AG09319 (cell line): ENCODE results near the gene KNL1.
A peak's percentile ranks its signal among the peaks of the same experiment; 100 is the strongest.
"Not testable (repeated sequence)": the region's sequence is repeated elsewhere in the genome, so short reads cannot be mapped to it uniquely, and the experiment has no call there.

Experiments
- DNase-seq: peaks from one replicate; pipeline ENCODE4 v3.0.0-alpha.2; 2010; ENCODE audit warnings: low read depth; ENCODE audit errors: extremely low read depth
- TF ChIP-seq, protein P1 (sequence below): IDR thresholded peaks from 2 replicates; pipeline ENCODE4 v1.5.1; 2011; ENCODE audit warnings: low read depth, mild to moderate bottlenecking, inconsistent platforms, low read length, moderate library complexity

The KNL1 gene

GRCh38 chr15:40569129-40569953, 24.7 kb upstream of the KNL1 start, which contains the start of gene RPUSD2:
RPUSD2 (plus strand) TSS chr15:40569299; CDS start chr15:40569338, 39 bp downstream.
- TF ChIP-seq, protein P1, sequence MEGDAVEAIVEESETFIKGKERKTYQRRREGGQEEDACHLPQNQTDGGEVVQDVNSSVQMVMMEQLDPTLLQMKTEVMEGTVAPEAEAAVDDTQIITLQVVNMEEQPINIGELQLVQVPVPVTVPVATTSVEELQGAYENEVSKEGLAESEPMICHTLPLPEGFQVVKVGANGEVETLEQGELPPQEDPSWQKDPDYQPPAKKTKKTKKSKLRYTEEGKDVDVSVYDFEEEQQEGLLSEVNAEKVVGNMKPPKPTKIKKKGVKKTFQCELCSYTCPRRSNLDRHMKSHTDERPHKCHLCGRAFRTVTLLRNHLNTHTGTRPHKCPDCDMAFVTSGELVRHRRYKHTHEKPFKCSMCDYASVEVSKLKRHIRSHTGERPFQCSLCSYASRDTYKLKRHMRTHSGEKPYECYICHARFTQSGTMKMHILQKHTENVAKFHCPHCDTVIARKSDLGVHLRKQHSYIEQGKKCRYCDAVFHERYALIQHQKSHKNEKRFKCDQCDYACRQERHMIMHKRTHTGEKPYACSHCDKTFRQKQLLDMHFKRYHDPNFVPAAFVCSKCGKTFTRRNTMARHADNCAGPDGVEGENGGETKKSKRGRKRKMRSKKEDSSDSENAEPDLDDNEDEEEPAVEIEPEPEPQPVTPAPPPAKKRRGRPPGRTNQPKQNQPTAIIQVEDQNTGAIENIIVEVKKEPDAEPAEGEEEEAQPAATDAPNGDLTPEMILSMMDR: no peak
- DNase-seq: peak; percentile 49

GRCh38 chr15:40575113-40575512, 18.9 kb upstream of the KNL1 start:
- no peak for DNase-seq
- TF ChIP-seq, protein P1: no peak

- not testable (repeated sequence) for DNase-seq
Observed at GRCh38 chr15:40576914-40577313, 17.1 kb upstream of the KNL1 start.

GRCh38 chr15:40578892-40579291, 15.2 kb upstream of the KNL1 start:
- DNase-seq: no peak
- TF ChIP-seq, protein P1: no peak

DNA sequence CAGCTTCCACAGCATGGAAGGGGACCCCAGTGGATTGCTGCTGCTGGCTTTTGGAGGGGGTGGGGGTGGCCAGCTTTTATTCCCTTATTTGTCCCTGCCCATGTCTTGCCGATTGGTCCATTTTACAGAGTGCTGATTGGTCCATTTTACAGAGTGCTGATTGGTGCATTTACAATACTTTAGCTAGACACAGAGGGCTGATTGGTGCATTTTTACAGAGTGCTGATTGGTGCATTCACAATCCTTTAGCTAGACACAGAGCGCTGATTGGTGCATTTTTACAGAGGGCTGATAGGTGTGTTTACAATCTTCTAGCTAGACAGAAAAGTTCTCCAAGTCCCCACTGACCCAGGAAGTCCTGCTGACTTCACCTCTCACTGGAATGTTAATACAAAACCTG, 12.3 kb upstream of the KNL1 start:
- DNase-seq: not testable (repeated sequence)

GRCh38 chr15:40582726-40583246, 11.3 kb upstream of the KNL1 start:
- TF ChIP-seq, protein P1: no peak
- no peak for DNase-seq

GRCh38 chr15:40584191-40584590, 9.9 kb upstream of the KNL1 start:
- no peak for DNase-seq
- TF ChIP-seq, protein P1: no peak

- DNase-seq: no peak
- TF ChIP-seq, protein P1: no peak
Observed at GRCh38 chr15:40590667-40591050, 3.4 kb upstream of the KNL1 start.
